Measurements from ENCODE around the gene VEZF1. TPM values are rescaled to one million over a fixed set of nuclear protein-coding genes. Genes with fewer than 3 reads are reported as not detected.

VEZF1 gene
- polyA plus RNA-seq, 3 donors = 28.3 to 40.1 (median 29.0) TPM

DNA sequence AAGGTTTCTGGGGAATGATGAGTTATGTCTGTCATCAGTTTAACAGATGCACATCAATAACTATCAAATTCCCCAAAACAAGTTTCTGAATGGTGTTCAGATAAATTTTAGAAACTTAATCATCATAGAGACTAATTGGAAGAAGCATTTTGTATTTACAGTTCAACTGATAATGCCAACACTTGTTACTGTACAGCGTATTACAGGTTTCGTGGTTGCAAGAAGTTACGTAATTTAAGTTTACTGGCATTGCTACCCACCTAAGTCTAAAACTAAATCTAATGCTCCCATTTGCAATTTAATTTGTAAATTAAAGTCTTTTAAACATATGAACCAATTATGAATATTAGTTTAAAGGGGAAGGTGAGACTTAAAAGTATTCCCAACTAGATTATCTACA is 16.0 kb upstream of the VEZF1 start:
- H2AFZ ChIP-seq (ENCODE audit: insufficient read depth, low read depth, low read length, poor library complexity, severe bottlenecking) = no peak overlapping the region
- no peak overlapping the region for H3K4me3 ChIP-seq (replicated peaks in 1 of 3; ENCODE audit: low read depth in 2 of 3, low read length in 3 of 3)
- peaks cover 27 to 39% of the 10 kb centered on the region in 2 donors for H3K4me1 ChIP-seq (ENCODE audit: control insufficient read depth in 1 of 2, insufficient read depth in 2 of 2, low read length in 2 of 2)
- no peak overlapping the region for H3K9ac ChIP-seq (ENCODE audit: insufficient read depth, low read length, poor library complexity, severe bottlenecking)
- peaks cover 0 to 6% (median 0%) of the 10 kb centered on the region in 3 donors for H3K27me3 Mint-ChIP-seq (ENCODE audit: low read depth in 3 of 3)
- no peak for DNase-seq
- no peak overlapping the region for H3K4me2 ChIP-seq (replicated peaks; ENCODE audit: extremely low read depth, low read length, poor library complexity, severe bottlenecking)
- no peaks in the 10 kb centered on the region for H3K27me3 ChIP-seq (ENCODE audit: control insufficient read depth in 2 of 2, insufficient read depth in 2 of 2, low read length in 2 of 2)
- no CpG with 5 or more reads among the region's 3 CpGs for WGBS (ENCODE audit: insufficient coverage)
- H3K4me3 Mint-ChIP-seq = no peak overlapping the region
- TF ChIP-seq, protein P1, sequence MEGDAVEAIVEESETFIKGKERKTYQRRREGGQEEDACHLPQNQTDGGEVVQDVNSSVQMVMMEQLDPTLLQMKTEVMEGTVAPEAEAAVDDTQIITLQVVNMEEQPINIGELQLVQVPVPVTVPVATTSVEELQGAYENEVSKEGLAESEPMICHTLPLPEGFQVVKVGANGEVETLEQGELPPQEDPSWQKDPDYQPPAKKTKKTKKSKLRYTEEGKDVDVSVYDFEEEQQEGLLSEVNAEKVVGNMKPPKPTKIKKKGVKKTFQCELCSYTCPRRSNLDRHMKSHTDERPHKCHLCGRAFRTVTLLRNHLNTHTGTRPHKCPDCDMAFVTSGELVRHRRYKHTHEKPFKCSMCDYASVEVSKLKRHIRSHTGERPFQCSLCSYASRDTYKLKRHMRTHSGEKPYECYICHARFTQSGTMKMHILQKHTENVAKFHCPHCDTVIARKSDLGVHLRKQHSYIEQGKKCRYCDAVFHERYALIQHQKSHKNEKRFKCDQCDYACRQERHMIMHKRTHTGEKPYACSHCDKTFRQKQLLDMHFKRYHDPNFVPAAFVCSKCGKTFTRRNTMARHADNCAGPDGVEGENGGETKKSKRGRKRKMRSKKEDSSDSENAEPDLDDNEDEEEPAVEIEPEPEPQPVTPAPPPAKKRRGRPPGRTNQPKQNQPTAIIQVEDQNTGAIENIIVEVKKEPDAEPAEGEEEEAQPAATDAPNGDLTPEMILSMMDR (IDR thresholded peaks at IDR 0.05) = no peak
- peaks cover 33 to 41% of the 10 kb centered on the region in 2 donors for H3K36me3 Mint-ChIP-seq
- peaks cover 38% of the 10 kb centered on the region for H3K4me1 Mint-ChIP-seq
- H3K9me3 ChIP-seq (replicated peaks in 1 of 2; ENCODE audit: control insufficient read depth in 1 of 2, insufficient read depth in 1 of 2, low read length in 2 of 2) = no peaks in the 10 kb centered on the region
- intact Hi-C loops (cut with micrococcal nuclease) = no loop called here
- H3K27ac Mint-ChIP-seq = no peak overlapping the region
- H3K27ac ChIP-seq (ENCODE audit: low read depth in 1 of 2, low read length in 2 of 2) = no peak overlapping the region
- H3K79me2 ChIP-seq (ENCODE audit: insufficient read depth, low read length) = peaks cover 60% of the 10 kb centered on the region
- peaks cover 45 to 63% of the 10 kb centered on the region in 2 donors for H3K36me3 ChIP-seq (replicated peaks in 1 of 2; ENCODE audit: control insufficient read depth in 1 of 2, insufficient read depth in 2 of 2, low read length in 2 of 2)
- H4K20me1 ChIP-seq (ENCODE audit: insufficient read depth, low read length) = peaks cover 77% of the 10 kb centered on the region
- H3K9me3 Mint-ChIP-seq = no peaks in the 10 kb centered on the region

DNA sequence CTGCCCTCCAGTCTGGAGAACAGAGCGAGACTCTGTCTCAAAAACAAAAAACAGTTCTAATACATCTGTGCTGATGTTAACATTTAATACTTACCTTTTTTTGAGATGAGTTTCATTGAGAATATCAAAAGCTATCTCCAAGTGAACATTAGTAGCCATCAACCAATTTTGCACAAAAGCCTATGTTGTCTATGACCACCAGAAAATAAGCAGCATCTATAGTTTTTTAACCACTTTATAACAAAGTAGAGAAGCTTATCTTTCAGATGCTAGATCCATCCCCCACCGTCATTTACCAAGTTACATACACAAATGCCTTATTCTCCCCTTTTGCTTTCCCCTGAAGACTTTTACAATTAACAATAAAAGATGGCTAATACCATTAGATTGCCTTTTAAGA is 14.9 kb upstream of the VEZF1 start:
- Histone ChIP-seq H3K79me2 (ENCODE audit: insufficient read depth, low read length) (peaks cover 62% of the 10 kb centered on the region), H3K4me3 (replicated peaks in 1 of 3; ENCODE audit: low read depth in 2 of 3, low read length in 3 of 3) (no peak overlapping the region), H3K4me1 (ENCODE audit: control insufficient read depth in 1 of 2, insufficient read depth in 2 of 2, low read length in 2 of 2) (peaks cover 24 to 35% of the 10 kb centered on the region in 2 donors), H3K4me2 (replicated peaks; ENCODE audit: extremely low read depth, low read length, poor library complexity, severe bottlenecking) (no peak overlapping the region), H3K27me3 (ENCODE audit: control insufficient read depth in 2 of 2, insufficient read depth in 2 of 2, low read length in 2 of 2) (no peaks in the 10 kb centered on the region), H4K20me1 (ENCODE audit: insufficient read depth, low read length) (peaks cover 85% of the 10 kb centered on the region), H3K9ac (ENCODE audit: insufficient read depth, low read length, poor library complexity, severe bottlenecking) (no peak overlapping the region), H2AFZ (ENCODE audit: insufficient read depth, low read depth, low read length, poor library complexity, severe bottlenecking) (no peak overlapping the region), H3K9me3 (replicated peaks in 1 of 2; ENCODE audit: control insufficient read depth in 1 of 2, insufficient read depth in 1 of 2, low read length in 2 of 2) (no peaks in the 10 kb centered on the region), H3K36me3 (replicated peaks in 1 of 2; ENCODE audit: control insufficient read depth in 1 of 2, insufficient read depth in 2 of 2, low read length in 2 of 2) (peaks cover 45 to 73% of the 10 kb centered on the region in 2 donors), H3K27ac (ENCODE audit: low read depth in 1 of 2, low read length in 2 of 2) (no peak overlapping the region)
- peaks cover 43 to 44% of the 10 kb centered on the region in 2 donors for H3K36me3 Mint-ChIP-seq
- H3K27me3 Mint-ChIP-seq (ENCODE audit: low read depth in 3 of 3) = peaks cover 0 to 3% (median 0%) of the 10 kb centered on the region in 3 donors
- TF ChIP-seq, protein P1 (IDR thresholded peaks at IDR 0.05) = no peak
- no peak overlapping the region for H3K4me3 Mint-ChIP-seq
- intact Hi-C loops (cut with micrococcal nuclease) = no loop called here
- H3K9me3 Mint-ChIP-seq = no peaks in the 10 kb centered on the region
- H3K27ac Mint-ChIP-seq = peak overlapping the region in 3 of 7 donors; percentile 34 to 49 (median 37)
- 88% methylated on average over 1 of the region's 2 CpGs for WGBS (ENCODE audit: insufficient coverage)
- DNase-seq = no peak
- peaks cover 33% of the 10 kb centered on the region for H3K4me1 Mint-ChIP-seq
